Measurements from ENCODE around the gene ADAMTS16. TPM values are rescaled to one million over a fixed set of nuclear protein-coding genes. Genes with fewer than 3 reads are reported as not detected.

ADAMTS16 gene
- total and polyA plus RNA-seq, 2 donors (not counting 3 experiments of a cell fraction or from before 2014, with no cell fraction given): not detected

DNA sequence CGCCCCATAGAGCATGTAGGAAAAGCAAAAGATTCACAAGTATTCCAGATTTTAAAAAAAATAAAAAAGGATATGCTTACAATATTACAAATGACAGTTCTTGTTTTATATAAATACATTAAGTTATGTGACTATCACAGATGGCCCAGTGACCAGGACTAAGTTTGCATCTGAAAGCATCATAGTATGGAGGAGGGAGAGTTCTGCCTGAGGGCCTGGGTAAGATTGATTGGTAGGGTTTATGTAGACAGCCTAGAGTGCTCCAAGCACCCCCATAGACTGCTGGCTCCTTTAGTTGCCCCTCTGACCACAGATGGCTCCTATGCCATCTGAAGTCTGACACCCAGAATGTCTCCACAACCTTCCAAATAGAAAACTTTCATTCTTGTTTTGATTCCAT lies 48.0 kb upstream of the ADAMTS16 start:
- intact Hi-C loops (cut with micrococcal nuclease): no loop called here
- no peak overlapping the region for H2AFZ ChIP-seq (ENCODE audit: low read depth, low read length)
- no peak overlapping the region for H3K4me2 ChIP-seq (ENCODE audit: insufficient read depth, low read length)
- no TSS peak for BruUV-seq (replicated peaks)
- no peaks in the 10 kb centered on the region for H3K9me1 ChIP-seq (replicated peaks; ENCODE audit: control insufficient read depth, extremely low read depth, insufficient read depth, low read length)
- no peak overlapping the region for H3K27ac ChIP-seq (ENCODE audit: insufficient read depth, low read depth, low read length)
- no peaks in the 10 kb centered on the region for H4K20me1 ChIP-seq (replicated peaks; ENCODE audit: control insufficient read depth, extremely low read depth, insufficient read depth, low read length)
- DNase-seq (ENCODE audit: low read depth, low spot score) (no peak), FAIRE-seq (no peak)
- dilution Hi-C loops (cut with MboI; ENCODE audit: extremely low pct_ligation_motif_present, low sequenced_read_pairs): no loop called here
- no peaks in the 10 kb centered on the region for H3K9me3 ChIP-seq (replicated peaks; ENCODE audit: control insufficient read depth, insufficient read depth, low read length)
- TF ChIP-seq CTCF (IDR thresholded peaks at IDR 0.05; ENCODE audit: extremely low read depth in 1 of 2, insufficient read depth in 1 of 2, low read depth in 1 of 2, low read length in 2 of 2): no peak
- TF ChIP-seq MAX (IDR thresholded peaks at IDR 0.05; ENCODE audit: insufficient read depth, insufficient read length): no peak
- no peak for TF ChIP-seq JUN (IDR thresholded peaks at IDR 0.05; ENCODE audit: borderline replicate concordance, insufficient read depth, insufficient read length, low read depth)
- TF ChIP-seq POLR2AphosphoS5 (IDR thresholded peaks at IDR 0.05; ENCODE audit: insufficient read depth, low read depth, low read length): no peak
- no peak for TF ChIP-seq MYC (IDR thresholded peaks at IDR 0.05; ENCODE audit: low read depth, low read length)
- no peak for TF ChIP-seq EZH2 (IDR thresholded peaks at IDR 0.05; ENCODE audit: borderline replicate concordance, low read depth, low read length, severe bottlenecking)
- TF ChIP-seq FOS (IDR thresholded peaks at IDR 0.05; ENCODE audit: borderline replicate concordance, insufficient read depth, low read length): no peak
- no peak for TF ChIP-seq GATA2 (IDR thresholded peaks at IDR 0.05; ENCODE audit: insufficient read depth, insufficient read length, low read depth, low read length)
- TF ChIP-seq POLR2A (IDR thresholded peaks at IDR 0.05; ENCODE audit: low read depth, low read length): no peak
- ChIA-PET POLR2A (no interaction called here), CTCF (no interaction called here)
- H3K4me1 ChIP-seq (ENCODE audit: control insufficient read depth, extremely low read depth, insufficient read depth, low read length): no peaks in the 10 kb centered on the region
- no peak overlapping the region for H3K9ac ChIP-seq (replicated peaks; ENCODE audit: extremely low read depth, insufficient read depth, low read length)
- no peaks in the 10 kb centered on the region for H3K36me3 ChIP-seq (ENCODE audit: control insufficient read depth in 2 of 2, extremely low read depth in 1 of 2, insufficient read depth in 2 of 2, low read length in 2 of 2)
- H3K27me3 ChIP-seq (ENCODE audit: control insufficient read depth in 2 of 2, insufficient read depth in 2 of 2, low read length in 2 of 2): no peaks in the 10 kb centered on the region
- H3K4me3 ChIP-seq (replicated peaks in 1 of 3; ENCODE audit: insufficient read depth in 1 of 3, low read depth in 1 of 3, low read length in 3 of 3): no peak overlapping the region
- H3K79me2 ChIP-seq (ENCODE audit: control insufficient read depth, insufficient read depth, low read length): no peaks in the 10 kb centered on the region

All from endothelial cell of umbilical vein (primary cell).